MCF 10A (cell line): ENCODE data around the gene PALMD. TPM values are rescaled to one million over a fixed set of nuclear protein-coding genes. Genes with fewer than 3 reads are reported as not detected.

Experiments used
- BruUV-seq: library from RNA; stranded (reverse); fragments of 400-500 nt; replicated peaks from 2 replicates; lab custom pipeline; 2021; lab: Mats Ljungman, UMichigan
- CTCF ChIA-PET: fragments of 300-600 bp; sonication (Branson Sonifier 250); formaldehyde crosslinking; extraction: SDS; loops from one replicate; lab custom pipeline; 2021; ENCODE audit warnings: antibody characterized with exemption, inconsistent platforms; lab: Yijun Ruan, JAX
- POLR2A ChIA-PET: fragments of 300-600, 350-650 bp; sonication (Branson Sonifier 250); formaldehyde crosslinking; extraction: SDS; loops from one replicate; lab custom pipeline; 2020; ENCODE audit warnings: antibody characterized with exemption, inconsistent platforms; lab: Yijun Ruan, JAX
- DNase-seq: peaks from one replicate; pipeline ENCODE4 v3.0.0-alpha.2; 2018; ENCODE audit not compliant: unreplicated experiment
- H3K27ac Mint-ChIP-seq: one replicate; pipeline ENCODE4 v1.8.0; 2022; ENCODE audit warnings: mild to moderate bottlenecking, low read depth, mixed read lengths; ENCODE audit not compliant: unreplicated experiment
- H3K27me3 Mint-ChIP-seq: one replicate; pipeline ENCODE4 v1.8.0; 2022; ENCODE audit warnings: mixed read lengths; ENCODE audit not compliant: insufficient read depth, unreplicated experiment
- H3K36me3 Mint-ChIP-seq: one replicate; pipeline ENCODE4 v1.8.0; 2022; ENCODE audit warnings: mild to moderate bottlenecking, moderate library complexity, mixed read lengths; ENCODE audit not compliant: insufficient read depth, unreplicated experiment
- H3K4me1 Mint-ChIP-seq: one replicate; pipeline ENCODE4 v1.8.0; 2022; ENCODE audit warnings: mixed read lengths; ENCODE audit not compliant: insufficient read depth, unreplicated experiment
- H3K4me3 Mint-ChIP-seq: one replicate; pipeline ENCODE4 v1.8.0; 2022; ENCODE audit warnings: mild to moderate bottlenecking, moderate library complexity, mixed read lengths; ENCODE audit not compliant: unreplicated experiment
- H3K9me3 Mint-ChIP-seq: one replicate; pipeline ENCODE4 v1.8.0; 2022; ENCODE audit warnings: mixed read lengths; ENCODE audit not compliant: unreplicated experiment
- CTCF ChIP-seq: fragments of 200-600 bp; IDR thresholded peaks from one replicate; pipeline ENCODE4 v1.8.0; 2022; ENCODE audit warnings: antibody characterized with exemption, mild to moderate bottlenecking; ENCODE audit not compliant: unreplicated experiment
- intact Hi-C: fragments of 100-400 bp; cut with micrococcal nuclease; formaldehyde crosslinking; loops from 2 replicates; pipeline ENCODE4 v1.14.1; 2022
- total RNA-seq: library from RNA; stranded (reverse); gene quantifications from 2 replicates; pipeline ENCODE4 v1.2.3, GENCODE V29; 2022

Gene PALMD
- total RNA-seq, 1 experiment from 2014 or later = 0.33 TPM

- no peak for DNase-seq
- no peaks in the 10 kb centered on the region for H3K36me3 Mint-ChIP-seq
- intact Hi-C loops = loop anchor here (5.0 kb wide), 1 partner anchor 66 kb away; no protein-coding TSS in a partner anchor
- no peak for TF ChIP-seq CTCF
- POLR2A ChIA-PET = interaction anchor here (1.1 to 2.0 kb wide), 3 partner anchors 22 to 42 kb away, joined by 4 to 10 read pairs (median 5); partner anchors contain the start of gene PALMD
- no peak overlapping the region for H3K4me3 Mint-ChIP-seq
- H3K9me3 Mint-ChIP-seq = no peaks in the 10 kb centered on the region
- H3K4me1 Mint-ChIP-seq = peaks cover 15% of the 10 kb centered on the region
- no peak overlapping the region for H3K27ac Mint-ChIP-seq
- CTCF ChIA-PET = interaction anchor here (0.6 to 1.7 kb wide), 3 partner anchors 12 to 130 kb away, joined by 3 to 7 read pairs (median 4); no protein-coding TSS in a partner anchor
- no TSS peak for BruUV-seq
- no peaks in the 10 kb centered on the region for H3K27me3 Mint-ChIP-seq
Observed at GRCh38 chr1:99622702-99623347, 23.1 kb upstream of the PALMD start.

- H3K27me3 Mint-ChIP-seq = no peaks in the 10 kb centered on the region
- ChIA-PET CTCF (interaction anchor here (1.5 to 1.7 kb wide), 2 partner anchors 11 to 62 kb away, joined by 3 to 7 read pairs; no protein-coding TSS in a partner anchor), POLR2A (interaction anchor here (0.7 to 2.0 kb wide), 3 partner anchors 21 to 31 kb away, joined by 3 to 10 read pairs (median 5); partner anchors contain the start of gene PALMD)
- intact Hi-C loops = loop anchor here (5.0 kb wide), 1 partner anchor 66 kb away; no protein-coding TSS in a partner anchor
- H3K27ac Mint-ChIP-seq = no peak overlapping the region
- no peak overlapping the region for H3K4me3 Mint-ChIP-seq
- H3K4me1 Mint-ChIP-seq = peaks cover 15% of the 10 kb centered on the region
- no TSS peak for BruUV-seq
- TF ChIP-seq CTCF = no peak
- H3K36me3 Mint-ChIP-seq = no peaks in the 10 kb centered on the region
- no peaks in the 10 kb centered on the region for H3K9me3 Mint-ChIP-seq
- no peak for DNase-seq
Observed at GRCh38 chr1:99623554-99623953, 22.4 kb upstream of the PALMD start.

GRCh38 chr1:99627615-99628014 is 18.3 kb upstream of the PALMD start:
- ChIA-PET POLR2A (interaction anchor here (1.0 kb wide), 1 partner anchor 19 kb away, joined by 3 read pairs; no protein-coding TSS in a partner anchor), CTCF (interaction anchor here (0.9 to 1.0 kb wide), 2 partner anchors 12 to 19 kb away, joined by 3 read pairs; no protein-coding TSS in a partner anchor)
- H3K4me1 Mint-ChIP-seq = no peaks in the 10 kb centered on the region
- H3K36me3 Mint-ChIP-seq = no peaks in the 10 kb centered on the region
- no peak for TF ChIP-seq CTCF
- H3K4me3 Mint-ChIP-seq = no peak overlapping the region
- intact Hi-C loops = no loop called here
- BruUV-seq = no TSS peak
- H3K27me3 Mint-ChIP-seq = no peaks in the 10 kb centered on the region
- H3K9me3 Mint-ChIP-seq = no peaks in the 10 kb centered on the region
- no peak for DNase-seq
- no peak overlapping the region for H3K27ac Mint-ChIP-seq

GRCh38 chr1:99629164-99629563 is 16.7 kb upstream of the PALMD start:
- BruUV-seq = no TSS peak

More at GRCh38 chr1:99629164-99629563, 16.7 kb upstream of the PALMD start:
- CTCF ChIA-PET = interaction anchor here (1.0 kb wide), 1 partner anchor 56 kb away, joined by 3 read pairs; no protein-coding TSS in a partner anchor
- no peak overlapping the region for H3K27ac Mint-ChIP-seq
- POLR2A ChIA-PET = no interaction called here
- no peaks in the 10 kb centered on the region for H3K36me3 Mint-ChIP-seq
- intact Hi-C loops = no loop called here
- no peak overlapping the region for H3K4me3 Mint-ChIP-seq
- no peak for DNase-seq
- TF ChIP-seq CTCF = no peak
- no peaks in the 10 kb centered on the region for H3K4me1 Mint-ChIP-seq
- no peaks in the 10 kb centered on the region for H3K27me3 Mint-ChIP-seq
- H3K9me3 Mint-ChIP-seq = no peaks in the 10 kb centered on the region
